Endodermal cell (in vitro differentiated cells): ENCODE data around the gene CEP295NL. TPM values are rescaled to one million over a fixed set of nuclear protein-coding genes. Genes with fewer than 3 reads are reported as not detected.

ENCODE experiments used
- DNase-seq: peaks from one replicate; pipeline ENCODE4 v3.0.0-alpha.2; 2017
- H3K27ac ChIP-seq: 2 replicates; pipeline ENCODE4 v1.5.1; 2013; ENCODE audit warnings: mild to moderate bottlenecking, low read depth, low read length, moderate library complexity
- H3K27me3 ChIP-seq: 2 replicates; pipeline ENCODE4 v1.6.1; 2013; ENCODE audit warnings: mild to moderate bottlenecking, low read length, moderate library complexity; ENCODE audit not compliant: insufficient read depth, control insufficient read depth, poor library complexity, severe bottlenecking
- H3K36me3 ChIP-seq: 2 replicates; pipeline ENCODE4 v1.7.0; 2013; ENCODE audit warnings: mild to moderate bottlenecking, low read length, moderate library complexity; ENCODE audit not compliant: control insufficient read depth, insufficient read depth
- H3K4me1 ChIP-seq: one replicate; pipeline ENCODE4 v1.7.0; 2013; ENCODE audit warnings: low read length; ENCODE audit not compliant: control insufficient read depth, insufficient read depth
- H3K4me3 ChIP-seq: 2 replicates; pipeline ENCODE4 v1.5.1; 2013; ENCODE audit warnings: mild to moderate bottlenecking, low read length, moderate library complexity
- H3K9ac ChIP-seq: 2 replicates; pipeline ENCODE4 v1.6.1; 2013; ENCODE audit warnings: mild to moderate bottlenecking, low read length, moderate library complexity; ENCODE audit not compliant: poor library complexity, severe bottlenecking; ENCODE audit errors: extremely low read depth
- H3K9me3 ChIP-seq: 2 replicates; pipeline ENCODE4 v1.6.1; 2013; ENCODE audit warnings: mild to moderate bottlenecking, low read length, moderate library complexity; ENCODE audit not compliant: control insufficient read depth
- H3K27ac Mint-ChIP-seq: 2 replicates; pipeline ENCODE4 v1.8.0; 2020; ENCODE audit warnings: mixed read lengths
- H3K27me3 Mint-ChIP-seq: 2 replicates; pipeline ENCODE4 v1.8.0; 2021; ENCODE audit warnings: mild to moderate bottlenecking, mixed read lengths; ENCODE audit not compliant: insufficient read depth
- H3K36me3 Mint-ChIP-seq: 2 replicates; pipeline ENCODE4 v1.8.0; 2020; ENCODE audit warnings: low read depth, mixed read lengths
- H3K4me1 Mint-ChIP-seq: 2 replicates; pipeline ENCODE4 v1.8.0; 2020; ENCODE audit warnings: mixed read lengths
- H3K4me3 Mint-ChIP-seq: 2 replicates; pipeline ENCODE4 v1.8.0; 2020; ENCODE audit warnings: mild to moderate bottlenecking, moderate library complexity, mixed read lengths
- H3K9me3 Mint-ChIP-seq: 2 replicates; pipeline ENCODE4 v1.8.0; 2020; ENCODE audit warnings: mild to moderate bottlenecking, mixed read lengths
- WGBS, 2 experiments: methylation state at CpG; one replicate each; pipeline versions ENCODE4 v1.1.5 to v1.1.7; 2013; ENCODE audit warnings: missing lambda C conversion rate in 2 of 2, mixed read lengths in 1 of 2; ENCODE audit not compliant: insufficient coverage in 1 of 2, insufficient read length in 1 of 2; 5-methylcytosine and 5-hydroxymethylcytosine counted together
- total RNA-seq, 2 donors: library from RNA; stranded (reverse); fragmentation: NEBNext Ultra II Directional in 1 of 2; extraction: Animal tissue kit (Norgen Biotek cat#: 25700) in 1 of 2; gene quantifications; 2 replicates in 1 of 2; 3 replicates in 1 of 2; pipeline ENCODE4 v1.2.1, GENCODE V29; 2021
- TF ChIP-seq, protein P1 (sequence below): fragments of 200-600 bp; sonication (generic); conservative IDR thresholded peaks from 2 replicates; pipeline ENCODE4 v1.5.0; 2021; ENCODE audit warnings: antibody characterized with exemption, mild to moderate bottlenecking

The CEP295NL gene
- total RNA-seq, 2 donors from 2014 or later: 0.97 to 2.2 TPM

DNA sequence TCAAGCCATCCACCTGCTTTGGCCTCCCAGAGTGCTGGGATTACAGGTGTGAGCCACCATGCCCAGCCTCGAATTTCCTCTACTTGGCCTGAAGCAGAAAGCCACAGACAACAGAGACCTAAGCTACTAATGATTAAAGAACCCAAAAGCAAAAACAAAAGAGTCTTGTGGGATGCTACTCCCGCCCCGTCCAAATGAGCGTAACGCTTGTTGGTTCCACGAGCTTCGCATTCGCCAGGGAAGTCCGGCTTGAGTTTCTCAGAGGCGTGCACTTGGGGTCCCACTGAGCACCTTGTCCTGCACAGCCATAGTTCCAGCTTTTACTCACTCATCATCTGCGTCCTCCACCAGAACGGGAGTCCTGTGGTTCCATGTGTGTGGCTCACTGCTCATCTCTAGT, 16.0 kb downstream of the CEP295NL start:
- no peaks in the 10 kb centered on the region for H3K36me3 Mint-ChIP-seq
- H3K4me1 Mint-ChIP-seq: peaks cover 14% of the 10 kb centered on the region
- WGBS, 2 experiments: 93 to 98% methylated on average over 11 to 12 of the region's 12 CpGs

DNA sequence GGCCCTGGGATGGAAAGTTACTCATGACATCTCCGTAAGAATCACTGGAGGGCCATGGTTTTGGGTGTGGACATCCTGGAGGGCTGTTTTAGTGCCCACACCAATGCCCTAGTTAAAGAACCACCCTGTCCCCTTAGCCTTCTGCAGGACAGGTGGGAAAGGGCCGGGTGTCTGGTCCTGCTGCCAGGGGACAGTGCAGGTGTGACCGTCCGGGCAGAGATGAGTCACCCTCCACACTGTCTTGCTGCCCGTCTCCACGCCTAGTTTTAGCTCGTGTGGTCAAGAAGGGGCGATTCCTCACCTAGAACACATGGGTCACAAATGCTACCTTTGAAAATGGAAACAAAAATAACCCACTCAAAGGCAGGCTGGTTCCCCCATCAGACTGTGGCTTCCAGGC, 17.0 kb downstream of the CEP295NL start:
- DNase-seq: no peak
- TF ChIP-seq, protein P1, sequence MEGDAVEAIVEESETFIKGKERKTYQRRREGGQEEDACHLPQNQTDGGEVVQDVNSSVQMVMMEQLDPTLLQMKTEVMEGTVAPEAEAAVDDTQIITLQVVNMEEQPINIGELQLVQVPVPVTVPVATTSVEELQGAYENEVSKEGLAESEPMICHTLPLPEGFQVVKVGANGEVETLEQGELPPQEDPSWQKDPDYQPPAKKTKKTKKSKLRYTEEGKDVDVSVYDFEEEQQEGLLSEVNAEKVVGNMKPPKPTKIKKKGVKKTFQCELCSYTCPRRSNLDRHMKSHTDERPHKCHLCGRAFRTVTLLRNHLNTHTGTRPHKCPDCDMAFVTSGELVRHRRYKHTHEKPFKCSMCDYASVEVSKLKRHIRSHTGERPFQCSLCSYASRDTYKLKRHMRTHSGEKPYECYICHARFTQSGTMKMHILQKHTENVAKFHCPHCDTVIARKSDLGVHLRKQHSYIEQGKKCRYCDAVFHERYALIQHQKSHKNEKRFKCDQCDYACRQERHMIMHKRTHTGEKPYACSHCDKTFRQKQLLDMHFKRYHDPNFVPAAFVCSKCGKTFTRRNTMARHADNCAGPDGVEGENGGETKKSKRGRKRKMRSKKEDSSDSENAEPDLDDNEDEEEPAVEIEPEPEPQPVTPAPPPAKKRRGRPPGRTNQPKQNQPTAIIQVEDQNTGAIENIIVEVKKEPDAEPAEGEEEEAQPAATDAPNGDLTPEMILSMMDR: no peak
- Histone ChIP-seq H3K9me3 (no peaks in the 10 kb centered on the region), H3K36me3 (no peaks in the 10 kb centered on the region), H3K27me3 (no peaks in the 10 kb centered on the region), H3K9ac (no peak overlapping the region), H3K4me3 (no peak overlapping the region), H3K4me1 (peaks cover 6% of the 10 kb centered on the region), H3K27ac (no peak overlapping the region)
- no peaks in the 10 kb centered on the region for H3K27me3 Mint-ChIP-seq
- H3K36me3 Mint-ChIP-seq: no peaks in the 10 kb centered on the region
- no peak overlapping the region for H3K4me3 Mint-ChIP-seq
- H3K4me1 Mint-ChIP-seq: peaks cover 14% of the 10 kb centered on the region
- 91 to 97% methylated on average over 5 to 8 of the region's 8 CpGs for WGBS, 2 experiments
- H3K27ac Mint-ChIP-seq: no peak overlapping the region
- H3K9me3 Mint-ChIP-seq: no peaks in the 10 kb centered on the region

More for the DNA sequence above, 16.0 kb downstream of the CEP295NL start:
- no peak for DNase-seq
- no peaks in the 10 kb centered on the region for H3K9me3 ChIP-seq
- Mint-ChIP-seq H3K9me3 (no peaks in the 10 kb centered on the region), H3K27ac (no peak overlapping the region), H3K4me3 (no peak overlapping the region), H3K27me3 (no peaks in the 10 kb centered on the region)
- H3K36me3 ChIP-seq: no peaks in the 10 kb centered on the region
- TF ChIP-seq, protein P1: no peak
- no peak overlapping the region for H3K9ac ChIP-seq
- no peak overlapping the region for H3K27ac ChIP-seq
- no peak overlapping the region for H3K4me3 ChIP-seq
- peaks cover 6% of the 10 kb centered on the region for H3K4me1 ChIP-seq
- no peaks in the 10 kb centered on the region for H3K27me3 ChIP-seq

DNA sequence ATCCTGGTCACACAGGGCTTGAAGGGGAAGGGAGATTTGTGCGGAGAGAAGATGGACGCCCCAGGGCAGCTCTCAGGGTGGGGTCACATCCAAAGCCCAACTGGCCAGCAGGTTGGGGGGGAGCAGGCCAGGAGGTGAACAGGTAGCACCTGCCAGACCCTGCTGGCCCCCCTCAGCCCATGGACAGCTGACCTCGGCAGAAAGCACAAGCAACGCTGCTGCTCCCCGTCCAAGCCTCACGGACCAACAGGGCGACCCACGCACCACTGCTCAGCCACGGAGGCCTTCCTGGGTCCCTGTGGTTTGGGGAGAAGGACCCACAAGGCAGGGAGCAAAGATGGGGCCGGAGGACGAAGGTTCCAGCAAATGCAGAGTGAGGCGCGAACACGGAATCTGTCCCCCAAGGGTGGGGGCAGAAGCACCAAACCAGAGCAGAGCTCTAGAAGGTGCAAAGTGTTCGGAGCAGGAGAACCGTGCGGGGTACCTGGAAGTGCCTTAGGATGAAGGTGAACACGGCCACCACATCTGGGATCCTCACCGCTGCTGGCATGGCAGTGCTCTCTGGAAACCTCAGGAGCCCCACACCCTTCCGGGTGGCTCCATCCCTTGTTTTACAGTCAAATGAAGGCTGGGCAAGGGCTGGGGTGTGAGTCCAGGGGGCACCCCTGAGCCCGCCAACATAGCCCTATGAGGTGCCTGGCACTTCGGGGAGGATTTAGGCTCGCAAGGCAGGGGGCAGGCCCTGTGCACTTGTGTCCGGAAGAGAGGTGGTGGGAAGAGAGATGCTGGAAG, 17.9 kb downstream of the CEP295NL start:
- no peaks in the 10 kb centered on the region for H3K36me3 ChIP-seq
- Mint-ChIP-seq H3K27me3 (no peaks in the 10 kb centered on the region), H3K4me3 (no peak overlapping the region), H3K36me3 (no peaks in the 10 kb centered on the region), H3K9me3 (no peaks in the 10 kb centered on the region), H3K4me1 (peaks cover 14% of the 10 kb centered on the region), H3K27ac (peak overlapping the region; percentile 88)
- peak overlapping the region; percentile 94 for H3K27ac ChIP-seq
- DNase-seq: no peak
- no peaks in the 10 kb centered on the region for H3K9me3 ChIP-seq
- 94 to 97% methylated on average over 17 to 24 of the region's 24 CpGs for WGBS, 2 experiments
- H3K27me3 ChIP-seq: no peaks in the 10 kb centered on the region
- no peak overlapping the region for H3K4me3 ChIP-seq
- peaks cover 6% of the 10 kb centered on the region for H3K4me1 ChIP-seq
- TF ChIP-seq, protein P1: no peak
- no peak overlapping the region for H3K9ac ChIP-seq
